ENCODE data around the gene DNAH7.

Gene DNAH7

DNA sequence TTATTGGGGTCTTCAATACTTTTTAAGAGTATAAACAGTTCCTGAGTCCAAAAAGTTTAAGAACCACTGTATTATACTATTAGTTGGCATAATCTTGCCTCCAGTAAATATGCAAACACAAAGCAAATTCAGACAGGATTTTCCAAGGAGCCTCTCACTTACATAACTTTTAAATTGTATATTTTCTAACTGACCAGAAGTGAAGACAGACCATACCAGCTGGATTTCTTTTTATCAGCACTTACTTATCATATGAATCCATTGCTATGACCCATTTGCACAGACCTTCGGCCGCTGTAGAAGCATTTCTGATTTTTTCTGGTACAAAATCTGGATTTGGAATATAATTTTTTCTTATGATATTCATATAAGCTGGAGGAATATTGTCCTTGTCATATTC is 211.5 kb downstream of the DNAH7 start:
- DNase-seq: no peak

DNA sequence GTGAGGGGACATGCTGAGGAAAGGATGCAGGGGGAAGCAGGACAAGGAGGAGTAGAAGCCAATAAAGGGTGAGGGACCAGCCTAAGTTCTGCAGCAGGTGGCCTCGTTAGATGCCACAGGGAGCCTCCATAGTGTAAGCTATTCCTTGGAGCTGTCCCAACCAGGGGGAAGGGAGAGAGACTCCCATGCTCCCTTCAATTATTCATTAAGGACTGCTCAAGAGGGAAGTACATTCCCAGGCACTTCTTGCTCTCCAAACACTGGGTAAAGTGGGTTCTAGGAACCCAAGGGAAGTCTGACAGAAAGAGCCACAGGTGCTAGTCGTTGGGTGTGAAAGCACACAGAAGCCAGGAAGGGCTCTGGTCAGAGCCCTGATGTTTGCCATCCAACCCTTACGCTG is 217.9 kb downstream of the DNAH7 start:
- no peak for DNase-seq

DNA sequence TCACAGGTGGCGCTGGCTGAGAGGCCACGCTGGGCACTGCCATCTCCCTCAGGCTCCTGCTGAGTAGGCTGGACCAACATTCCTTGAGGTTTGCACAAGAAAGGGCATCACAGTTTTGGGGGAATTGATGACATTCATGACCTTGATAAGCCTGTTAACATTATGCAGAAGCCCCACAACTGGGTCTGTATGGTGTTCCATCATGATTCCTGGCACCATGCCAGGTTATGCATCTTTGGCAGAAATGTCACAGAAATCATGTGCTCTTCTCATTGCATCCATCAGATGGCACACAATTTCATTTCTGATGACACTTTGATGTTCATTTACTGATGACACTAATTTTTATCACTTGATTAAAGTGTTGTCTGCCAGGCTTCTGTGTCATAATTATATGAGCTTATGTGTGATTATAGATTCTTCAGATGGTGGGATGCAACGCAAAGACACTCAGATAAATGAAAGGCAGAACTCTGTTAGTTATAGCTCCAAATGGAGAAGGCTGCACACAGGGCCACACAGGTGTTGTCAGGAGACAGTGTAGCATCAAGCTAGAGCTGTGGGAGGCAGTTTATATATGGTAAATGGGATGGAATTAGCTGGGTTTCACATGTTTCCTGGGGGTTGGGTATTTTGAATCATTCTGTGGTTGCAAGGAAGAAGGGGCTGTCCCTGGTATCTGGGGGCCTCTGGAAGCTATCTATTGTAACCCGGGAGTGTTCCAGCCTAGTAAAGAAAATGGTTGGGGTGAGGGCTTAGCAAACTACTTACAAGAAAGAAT is 220.3 kb downstream of the DNAH7 start:
- DNase-seq: peak; percentile 23

DNA sequence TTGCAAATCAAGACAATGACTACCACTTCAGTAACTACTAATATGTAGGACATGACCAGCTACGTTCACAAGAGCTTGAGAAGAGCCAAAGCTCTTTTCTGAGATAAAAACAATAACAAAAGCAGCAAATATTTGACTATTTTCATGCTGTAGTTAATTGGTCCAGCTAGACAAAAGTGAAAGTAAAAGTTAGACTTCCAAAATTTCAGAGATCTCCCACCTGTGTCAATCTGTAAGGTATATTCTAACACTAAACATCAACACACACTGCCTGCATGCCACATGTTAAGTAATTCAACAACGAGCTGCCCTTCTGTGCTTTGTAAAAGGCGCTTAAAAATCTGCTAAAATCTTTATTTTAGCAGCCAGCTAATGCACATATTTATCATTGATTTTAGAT is 225.7 kb downstream of the DNAH7 start:
- no peak for DNase-seq

DNA sequence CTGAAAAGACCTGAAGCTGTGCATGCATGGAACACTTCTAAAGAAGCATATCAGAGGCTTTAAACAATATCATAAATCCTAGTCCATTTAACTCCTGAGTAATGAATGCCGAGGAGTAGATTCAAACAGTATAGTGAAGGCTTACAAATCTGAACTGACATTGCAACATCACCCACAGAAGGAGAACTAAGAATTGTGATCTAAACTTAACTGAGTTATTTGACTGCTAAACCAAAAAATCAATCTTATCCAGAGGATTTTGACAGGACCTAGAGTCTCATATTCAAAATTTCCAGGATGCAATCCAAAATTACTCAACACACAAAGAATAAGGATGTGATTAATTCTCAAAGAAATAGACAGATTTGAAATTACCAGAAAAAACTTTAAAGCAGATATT is 230.6 kb downstream of the DNAH7 start:
- DNase-seq: no peak

DNA sequence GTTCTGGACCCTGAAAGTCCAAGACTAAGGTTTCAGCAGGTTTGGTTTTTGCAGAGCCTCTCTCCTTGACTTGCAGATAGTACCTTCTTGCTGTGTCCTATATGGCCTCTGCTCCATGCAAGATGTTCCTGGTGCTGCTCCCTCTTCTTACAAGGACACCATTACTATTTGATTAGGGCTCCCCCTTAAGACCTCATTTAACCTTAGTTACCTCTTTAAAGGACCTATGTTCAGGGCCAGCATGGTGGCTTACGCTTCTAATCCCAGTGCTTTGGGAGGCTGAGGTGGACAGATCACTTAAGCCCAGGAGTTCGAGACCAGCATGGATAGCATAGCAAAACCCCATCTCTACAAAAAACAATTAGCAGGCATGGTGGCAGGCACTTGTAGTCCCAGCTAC is 232.6 kb downstream of the DNAH7 start:
- DNase-seq: no peak

DNA sequence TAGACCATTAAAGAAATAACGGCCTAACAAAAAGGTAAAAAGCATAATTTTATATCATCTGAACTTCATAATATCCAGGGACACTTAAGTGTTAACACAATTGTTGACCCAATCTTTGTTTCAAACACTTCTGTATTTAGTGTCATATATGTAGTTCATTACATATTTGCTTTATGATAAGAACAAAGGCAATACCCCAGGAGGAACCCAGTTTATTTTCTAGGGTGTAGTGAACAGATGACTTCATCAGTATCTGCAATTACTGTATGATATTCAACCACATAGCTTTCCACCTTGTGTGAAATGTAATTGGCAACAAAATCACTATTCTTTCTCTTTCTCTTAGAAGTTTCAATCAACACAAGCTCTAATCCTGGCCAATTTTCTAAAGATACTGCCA is 233.8 kb downstream of the DNAH7 start:
- no peak for DNase-seq

DNA sequence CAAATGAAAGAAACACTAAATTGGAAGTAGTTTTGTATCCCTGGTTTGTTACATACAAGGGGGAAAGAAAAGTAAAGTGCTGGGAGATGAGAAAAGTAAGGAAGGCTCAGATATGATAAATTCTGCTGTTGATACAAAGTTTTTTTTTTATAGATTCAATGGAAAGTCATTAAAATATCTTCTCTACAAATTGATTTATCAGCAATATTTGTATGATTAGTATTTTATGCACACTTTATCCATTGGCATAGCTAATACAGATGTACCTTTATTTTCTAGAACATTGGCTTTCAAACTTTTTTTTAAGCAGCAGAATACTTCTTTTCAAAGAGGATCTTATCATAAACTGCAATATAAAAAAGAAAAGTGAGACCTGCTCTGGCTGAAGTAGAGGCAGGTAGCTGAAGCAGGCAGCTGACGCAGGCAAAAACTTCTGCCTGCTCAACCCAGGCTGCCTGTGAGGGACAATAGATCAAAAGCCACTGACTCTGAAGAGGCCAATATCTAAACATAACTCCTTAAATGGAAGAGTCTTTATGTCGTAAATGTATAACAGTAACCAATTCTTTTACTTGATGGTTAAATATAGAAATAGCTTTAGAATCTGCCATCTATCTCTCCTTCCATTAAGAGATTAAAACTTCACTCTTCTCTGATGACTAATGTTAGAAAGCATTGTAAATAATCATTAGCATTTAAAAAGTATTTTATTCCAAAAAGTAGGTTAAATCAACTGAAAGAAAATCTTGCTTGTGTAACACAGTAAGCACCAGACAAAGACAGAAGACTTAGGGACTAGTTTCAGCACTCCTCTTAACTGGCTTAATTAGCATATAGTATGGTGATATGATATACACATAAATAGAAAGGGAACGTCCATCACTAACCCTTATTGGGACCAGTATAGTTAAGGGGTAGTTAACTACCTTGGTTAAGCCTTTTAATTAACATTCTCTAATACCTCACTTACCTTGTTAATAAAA is 237.4 kb downstream of the DNAH7 start:
- no peak for DNase-seq

DNA sequence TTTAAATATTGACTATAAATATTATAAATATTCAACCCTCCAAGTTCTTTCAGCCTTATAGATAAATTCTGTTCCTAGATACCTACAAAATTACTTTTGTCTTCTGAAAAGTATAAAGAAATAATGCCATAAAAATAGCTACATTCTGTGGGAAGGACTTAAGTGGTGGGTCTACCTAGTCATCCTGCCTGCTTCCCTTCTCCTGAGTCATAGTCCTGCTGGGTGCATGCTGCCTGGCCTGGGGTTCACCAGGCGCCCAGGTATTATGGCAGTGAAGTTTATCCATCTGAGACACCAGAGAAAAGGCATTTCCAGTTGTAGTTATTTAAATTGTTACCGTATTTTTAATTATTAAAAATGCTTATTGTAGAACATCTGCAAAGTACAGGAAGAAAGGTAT is 244.2 kb downstream of the DNAH7 start:
- DNase-seq: no peak

DNA sequence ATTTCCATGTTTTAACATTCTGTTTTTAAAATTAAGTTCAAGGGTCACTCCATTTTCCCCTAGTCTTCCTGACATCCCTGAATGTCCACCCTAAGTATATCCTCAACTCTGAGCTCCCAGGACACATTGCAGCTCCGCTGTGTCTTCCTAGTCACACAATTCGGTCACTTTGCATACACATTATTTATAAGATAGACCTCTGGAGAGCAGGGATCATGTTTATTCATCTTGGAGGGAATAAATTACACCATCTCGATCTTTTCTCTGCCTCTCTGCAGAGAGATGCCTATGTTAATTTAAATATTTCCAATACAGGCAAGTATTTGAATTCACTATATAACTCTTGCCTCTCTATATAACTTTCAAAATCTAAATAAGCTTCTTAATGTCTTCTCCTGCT is 245.4 kb downstream of the DNAH7 start:
- DNase-seq: no peak

DNA sequence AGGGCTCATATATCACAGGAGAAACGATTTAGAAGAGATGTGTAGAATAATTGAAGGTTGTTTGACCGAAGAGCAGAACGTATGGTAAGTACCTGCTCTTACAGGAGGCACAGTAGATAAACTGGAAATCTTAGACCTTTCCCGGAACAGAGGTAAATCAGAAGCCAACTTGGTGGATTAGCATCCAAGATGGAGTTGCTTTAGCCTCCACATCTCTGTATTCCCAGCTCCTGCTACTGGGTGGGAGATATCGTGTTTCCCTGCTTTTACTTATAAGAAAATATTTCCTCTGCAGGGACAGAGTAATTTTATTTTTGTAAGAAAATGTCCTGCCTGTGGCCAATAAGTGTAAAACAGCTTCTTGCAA is 247.1 kb downstream of the DNAH7 start:
- DNase-seq: no peak

DNA sequence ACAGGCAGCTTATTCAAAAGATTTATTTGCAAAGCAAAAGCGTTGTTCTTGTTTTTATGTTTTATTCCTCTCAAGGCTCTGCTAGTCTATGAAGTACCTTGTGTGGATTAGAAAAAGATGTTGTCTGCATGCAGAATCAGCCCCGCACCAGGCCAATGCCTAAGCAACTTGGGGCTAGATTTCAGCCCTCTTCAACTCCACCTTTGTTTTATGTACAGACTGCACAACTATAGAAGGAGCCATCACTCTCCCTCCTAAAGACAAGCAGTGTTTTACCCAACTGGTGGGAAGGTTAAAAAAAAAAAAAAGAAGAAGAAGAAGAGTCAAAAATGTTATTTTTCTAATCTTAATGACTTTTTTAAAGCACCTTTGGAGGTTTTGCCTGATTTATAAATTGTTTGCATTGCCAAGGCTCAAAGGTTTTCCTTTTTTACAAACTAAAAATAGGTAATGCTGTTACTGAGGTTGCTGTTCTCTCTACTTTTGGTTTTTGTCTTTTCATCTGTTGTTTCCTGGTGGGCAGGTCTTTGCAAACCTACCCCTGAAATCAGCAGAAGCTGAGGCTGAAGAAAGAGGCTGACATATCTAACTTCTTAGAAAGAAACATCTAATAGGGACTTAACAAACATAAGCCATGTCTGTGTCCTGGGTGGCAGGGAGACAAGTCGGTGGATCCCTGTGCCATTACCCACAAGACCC is 247.6 kb downstream of the DNAH7 start:
- no peak for DNase-seq

DNA sequence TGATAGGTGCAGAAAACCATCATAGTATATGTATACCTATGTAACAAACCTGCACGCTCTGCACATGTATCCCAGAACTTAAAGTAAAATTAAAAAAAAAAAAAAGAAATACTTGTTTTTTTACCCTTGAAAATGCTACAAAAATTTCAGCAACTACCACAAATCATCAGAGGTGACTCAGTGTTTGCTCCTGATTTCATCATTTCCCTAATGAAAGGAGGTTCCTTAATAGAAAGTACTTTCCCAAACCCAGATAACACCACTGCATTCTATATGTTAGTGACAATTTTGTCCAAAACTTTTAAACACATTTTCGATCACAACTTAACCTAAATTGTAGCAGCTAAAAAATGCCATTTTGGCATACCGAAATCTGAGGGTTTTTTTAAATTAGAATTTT is 248.3 kb downstream of the DNAH7 start:
- no peak for DNase-seq

DNA sequence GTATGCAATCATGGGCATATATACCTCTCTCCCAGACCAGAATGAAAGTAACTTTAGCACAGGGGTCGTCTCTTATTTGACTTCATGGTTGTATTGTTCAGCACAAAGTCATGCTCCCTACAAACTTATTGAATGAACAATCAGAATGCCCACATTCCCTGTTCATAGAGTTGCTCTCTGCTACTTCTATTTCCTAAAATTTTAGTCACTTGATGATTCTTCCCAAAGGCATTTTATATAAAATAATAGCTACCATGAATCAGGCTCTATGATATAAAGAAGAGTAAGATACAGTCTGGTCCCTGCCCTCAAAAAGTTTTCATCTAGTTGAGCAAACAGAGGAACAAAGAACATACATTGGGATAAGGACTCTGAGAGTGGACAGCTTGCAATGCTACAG is 249.4 kb downstream of the DNAH7 start:
- no peak for DNase-seq

DNA sequence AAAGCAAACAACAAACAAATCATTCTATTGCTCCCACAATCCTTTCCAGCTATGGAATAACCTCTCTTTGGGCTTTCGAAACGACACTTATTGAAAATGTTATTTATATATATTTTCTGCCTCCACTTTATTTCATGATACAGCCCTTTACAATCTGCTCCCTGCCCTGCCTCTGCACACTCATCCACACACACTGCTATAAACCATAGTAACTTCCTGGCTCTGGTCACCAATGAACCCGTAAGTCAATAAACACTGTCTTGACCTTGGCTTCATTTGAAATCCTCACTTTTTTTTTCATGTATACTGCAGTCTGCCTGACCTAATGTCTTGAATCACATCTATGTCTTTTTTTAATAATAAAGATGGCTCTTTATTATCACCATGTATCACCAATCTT is 250.1 kb downstream of the DNAH7 start:
- DNase-seq: no peak

DNA sequence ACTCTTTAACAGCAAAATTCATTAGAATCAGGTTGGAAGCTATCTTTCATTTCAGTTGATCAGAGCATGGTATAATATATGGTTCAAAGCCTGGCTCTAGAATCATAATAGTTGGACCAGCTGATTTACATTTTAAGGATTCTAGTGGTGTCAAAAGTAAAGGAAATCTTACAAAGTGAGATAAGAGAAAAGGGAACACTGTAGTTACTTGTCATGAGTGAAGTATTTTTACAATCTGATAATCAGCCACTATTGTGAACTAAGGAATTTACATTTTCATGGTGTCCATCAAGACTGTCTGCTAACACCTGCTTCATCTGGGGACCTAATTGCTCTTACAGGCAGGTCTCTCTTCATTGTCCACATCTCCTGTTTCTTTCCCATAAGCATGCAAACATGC is 250.5 kb downstream of the DNAH7 start:
- DNase-seq: no peak

DNA sequence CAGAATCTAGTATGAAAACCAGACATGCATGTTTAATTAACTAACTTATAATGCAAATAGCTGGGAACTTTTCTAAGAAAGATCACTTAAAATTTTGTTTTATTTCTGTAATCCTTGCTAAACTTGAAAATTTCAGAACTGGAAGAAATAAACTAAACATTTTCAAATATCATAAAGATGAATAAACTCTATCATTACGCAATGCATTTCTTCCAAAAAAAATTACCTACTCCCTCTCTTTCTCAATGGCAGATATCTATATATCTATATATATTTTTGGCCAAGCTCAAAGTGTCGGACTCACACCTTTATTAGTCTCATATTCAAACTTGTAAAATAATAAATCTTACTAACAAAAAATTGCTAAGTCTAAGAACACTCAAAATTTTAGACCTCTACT is 253.6 kb downstream of the DNAH7 start:
- DNase-seq: no peak

DNA sequence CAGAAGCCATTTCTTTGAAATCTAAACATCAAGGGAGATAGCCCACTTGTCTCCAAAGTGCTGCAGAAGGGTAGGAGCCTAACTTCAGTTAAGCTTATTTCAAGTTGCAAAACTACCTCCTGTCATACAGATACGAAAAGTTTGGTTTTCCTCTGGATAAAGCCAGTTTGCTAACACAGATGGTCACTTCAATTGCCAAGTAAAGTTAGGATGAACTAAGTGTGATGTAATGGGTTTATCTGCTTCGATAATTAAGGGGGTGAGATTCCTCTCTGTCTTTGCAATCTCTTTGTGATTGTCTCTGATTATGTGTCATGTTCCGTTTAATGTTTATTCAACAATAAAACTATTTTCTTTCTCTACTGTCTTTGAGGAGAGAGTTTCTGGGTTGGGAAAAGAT is 255.2 kb downstream of the DNAH7 start:
- no peak for DNase-seq

DNA sequence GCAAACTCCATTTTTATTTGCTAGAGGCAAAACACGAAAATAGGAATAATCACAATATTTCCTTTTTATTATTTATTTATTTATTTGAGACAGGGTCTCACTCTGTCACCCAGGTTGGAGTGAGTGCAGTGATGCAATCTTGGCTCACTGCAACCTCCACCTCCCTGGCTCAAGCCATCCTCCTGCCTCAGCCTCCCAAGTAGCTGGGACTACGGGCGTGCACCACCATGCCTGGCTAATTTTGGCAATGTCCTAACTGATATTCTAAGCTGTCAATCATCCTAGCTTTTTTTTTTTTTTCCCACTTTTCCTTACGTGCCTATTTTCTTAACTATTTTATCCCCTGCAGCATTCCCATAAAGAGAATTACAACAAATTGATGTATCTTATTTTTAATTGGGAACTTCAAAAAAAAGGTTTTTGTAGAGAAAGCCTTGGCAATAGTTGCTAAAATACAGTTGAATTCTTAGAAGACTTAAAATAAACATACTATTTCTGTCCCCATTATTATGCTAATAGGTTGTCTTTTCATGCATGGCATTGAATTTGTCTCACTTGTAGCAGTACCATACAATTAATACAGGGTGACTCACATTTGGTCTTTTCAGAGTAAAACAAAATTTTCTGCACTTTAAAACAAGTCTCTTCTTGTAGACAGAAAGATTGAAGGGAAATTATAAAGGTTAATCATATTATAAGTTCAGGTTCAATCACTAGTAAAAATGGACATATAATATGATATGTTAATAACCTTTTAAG is 258.1 kb downstream of the DNAH7 start:
- no peak for DNase-seq

DNA sequence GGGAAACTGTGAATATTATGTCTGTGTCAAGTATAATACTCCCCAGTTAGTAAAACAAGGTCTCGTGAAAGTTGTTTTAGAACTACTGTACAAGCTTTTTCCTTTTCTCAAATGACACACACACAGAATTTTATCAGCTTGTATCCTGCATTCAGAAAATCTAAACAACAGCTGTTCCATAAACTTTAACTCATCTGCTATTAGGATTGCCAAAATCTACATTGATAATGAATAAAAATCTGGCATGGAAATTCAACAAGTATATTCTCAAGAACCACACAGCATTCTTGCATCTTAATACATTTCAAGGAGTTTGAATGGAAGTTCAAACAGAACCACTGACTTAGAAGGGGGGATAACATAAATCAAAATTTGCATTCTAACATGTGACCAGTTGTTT is 260.4 kb downstream of the DNAH7 start:
- DNase-seq: no peak

DNA sequence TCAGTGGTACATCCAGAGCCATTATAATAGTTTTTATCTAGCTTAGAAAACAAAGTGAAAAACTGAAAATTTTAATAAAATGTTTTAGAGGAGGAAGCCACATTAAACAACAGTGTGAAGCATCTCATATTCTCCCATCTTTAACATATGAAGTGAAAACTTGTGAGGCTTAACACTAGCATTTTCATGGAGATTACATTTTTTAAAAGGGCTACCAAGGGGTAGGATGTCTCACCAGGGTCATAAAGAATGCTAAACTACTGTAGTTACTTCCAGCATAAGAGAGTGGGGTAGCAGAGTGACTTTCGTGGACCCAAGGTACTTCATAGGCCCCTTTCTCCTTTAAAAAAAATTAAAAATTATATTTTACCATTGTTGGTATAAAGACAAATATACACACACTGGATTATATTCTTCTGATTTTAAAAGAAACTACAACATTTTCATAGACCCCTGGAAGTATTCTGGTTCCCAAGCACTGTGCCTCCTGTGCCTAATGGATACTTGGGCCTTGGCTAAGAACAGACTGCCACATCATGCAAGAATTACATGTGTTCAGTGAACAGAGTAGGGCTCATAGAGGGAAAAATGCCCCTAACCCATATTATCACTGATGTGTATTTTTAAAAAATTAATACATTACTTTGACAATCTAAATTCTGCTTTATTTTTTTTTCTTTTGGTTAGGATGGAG is 263.2 kb downstream of the DNAH7 start:
- no peak for DNase-seq

DNA sequence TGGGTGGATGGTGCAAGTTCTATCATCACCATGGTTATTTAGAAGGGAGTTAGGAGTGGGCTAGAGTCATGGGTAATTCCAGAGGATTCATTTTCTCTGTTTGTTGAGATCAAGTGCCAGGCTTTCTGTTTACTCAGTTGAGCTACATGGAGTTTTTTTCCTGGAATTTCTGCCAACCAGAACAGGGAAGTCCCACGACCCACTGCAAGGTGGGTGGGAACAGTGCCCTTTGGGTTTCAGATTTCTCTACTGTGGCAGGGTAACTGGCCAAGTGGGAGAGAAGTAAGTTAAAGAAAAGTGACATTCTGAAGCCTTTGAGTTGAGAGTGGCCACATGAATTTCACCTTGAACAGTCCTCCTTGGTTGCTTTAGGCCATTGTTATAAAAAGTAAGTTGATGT is 272.8 kb downstream of the DNAH7 start:
- no peak for DNase-seq
